Uterus (tissue), 4 donors: ENCODE measurements around the gene DMBX1. TPM values are rescaled to one million over a fixed set of nuclear protein-coding genes. Genes with fewer than 3 reads are reported as not detected.

ENCODE experiments used
- DNase-seq, 2 donors: peaks; one replicate each; pipeline ENCODE4 v3.0.0-alpha.2; 2019 to 2020
- H3K27ac ChIP-seq, 2 donors: fragments of 200-600 bp; sonication (generic); 1 replicate in 1 of 2; 2 replicates in 1 of 2; pipeline ENCODE4 v1.5.1; 2016 to 2018
- H3K27me3 ChIP-seq, 2 donors: fragments of 200-600 bp; sonication (generic); one replicate each; pipeline ENCODE4 v1.5.1; 2018 to 2019; ENCODE audit warnings: control low read depth in 1 of 2
- H3K36me3 ChIP-seq, 2 donors: fragments of 200-600 bp; sonication (generic); one replicate each; pipeline ENCODE4 v1.5.1; 2019; ENCODE audit warnings: control low read depth in 1 of 2
- H3K4me1 ChIP-seq, 2 donors: fragments of 200-600 bp; sonication (generic); one replicate each; pipeline ENCODE4 v1.5.1; 2018 to 2019; ENCODE audit warnings: control low read depth in 1 of 2
- H3K4me3 ChIP-seq, 2 donors: fragments of 200-600 bp; sonication (generic); 1 replicate in 1 of 2; 2 replicates in 1 of 2; pipeline ENCODE4 v1.5.1; 2018 to 2019; ENCODE audit warnings: mild to moderate bottlenecking in 1 of 2
- H3K9me3 ChIP-seq, 2 donors: fragments of 200-600 bp; sonication (generic); one replicate each; pipeline ENCODE4 v1.5.1; 2019; ENCODE audit warnings: control low read depth in 1 of 2
- CTCF ChIP-seq, 4 experiments: fragments of 200-600 bp in 2 of 4; fragments of 450-650 bp in 2 of 4; sonication (generic) in 2 of 4; IDR thresholded peaks; one replicate each; pipeline ENCODE4 v1.5.1; 2016 to 2019; ENCODE audit warnings: antibody characterized with exemption in 4 of 4, mild to moderate bottlenecking in 2 of 4, moderate library complexity in 1 of 4
- POLR2A ChIP-seq, 2 donors: fragments of 450-650 bp; IDR thresholded peaks; one replicate each; pipeline ENCODE4 v1.6.1; 2016; ENCODE audit warnings: antibody characterized with exemption in 2 of 2, mild to moderate bottlenecking in 1 of 2, moderate library complexity in 1 of 2
- intact Hi-C: fragments of 100-400 bp; cut with DNase I; formaldehyde crosslinking; loops from one replicate; pipeline ENCODE4 v1.15.1; 2023; ENCODE audit warnings: low total_unique reads
- total RNA-seq, 4 donors: library from RNA; depleted of rRNA in 3 of 4; stranded (reverse); fragments of >200 nt in 3 of 4; gene quantifications; one replicate each; pipeline versions ENCODE4 v1.1.0 to v1.2.4, GENCODE V29; 2014 to 2023
- donor health status: DM: yes; HTN: yes; CAD: no.

The DMBX1 gene
- total RNA-seq, 4 donors from 2014 or later: 0.07 TPM; not detected in 3

- no peaks in the 10 kb centered on the region for H3K36me3 ChIP-seq
- no peak overlapping the region for H3K27ac ChIP-seq
- H3K27me3 ChIP-seq: no peaks in the 10 kb centered on the region
- H3K9me3 ChIP-seq: no peaks in the 10 kb centered on the region
- H3K4me3 ChIP-seq: no peak overlapping the region
- no peaks in the 10 kb centered on the region for H3K4me1 ChIP-seq
- no peak for DNase-seq
- TF ChIP-seq CTCF (IDR thresholded peaks at IDR 0.05): no peak
- TF ChIP-seq POLR2A (IDR thresholded peaks at IDR 0.05): no peak
- intact Hi-C loops: no loop called here
Measured at GRCh38 chr1:46456411-46456963, 33.1 kb upstream of the DMBX1 start.

- intact Hi-C loops: no loop called here
- H3K27me3 ChIP-seq: no peaks in the 10 kb centered on the region
- TF ChIP-seq POLR2A (IDR thresholded peaks at IDR 0.05) (no peak), CTCF (IDR thresholded peaks at IDR 0.05) (no peak)
- H3K4me3 ChIP-seq: no peak overlapping the region
- no peak for DNase-seq
- H3K9me3 ChIP-seq: no peaks in the 10 kb centered on the region
- H3K4me1 ChIP-seq: no peaks in the 10 kb centered on the region
- H3K36me3 ChIP-seq: no peaks in the 10 kb centered on the region
- H3K27ac ChIP-seq: no peak overlapping the region
Measured at GRCh38 chr1:46457178-46457577, 32.5 kb upstream of the DMBX1 start.

GRCh38 chr1:46458190-46458589 lies 31.4 kb upstream of the DMBX1 start:
- DNase-seq: no peak
- intact Hi-C loops: no loop called here
- no peak for TF ChIP-seq POLR2A (IDR thresholded peaks at IDR 0.05)
- no peak for TF ChIP-seq CTCF (IDR thresholded peaks at IDR 0.05)
- H3K27me3 ChIP-seq: no peaks in the 10 kb centered on the region
- H3K4me3 ChIP-seq: no peak overlapping the region
- no peaks in the 10 kb centered on the region for H3K4me1 ChIP-seq
- no peaks in the 10 kb centered on the region for H3K9me3 ChIP-seq
- H3K27ac ChIP-seq: no peak overlapping the region
- H3K36me3 ChIP-seq: no peaks in the 10 kb centered on the region

GRCh38 chr1:46458846-46459245 lies 30.8 kb upstream of the DMBX1 start:
- TF ChIP-seq CTCF (IDR thresholded peaks at IDR 0.05) (no peak), POLR2A (IDR thresholded peaks at IDR 0.05) (no peak)
- no peaks in the 10 kb centered on the region for H3K36me3 ChIP-seq
- DNase-seq: no peak
- no peak overlapping the region for H3K4me3 ChIP-seq
- intact Hi-C loops: no loop called here
- H3K4me1 ChIP-seq: no peaks in the 10 kb centered on the region
- H3K27me3 ChIP-seq: no peaks in the 10 kb centered on the region
- H3K9me3 ChIP-seq: no peaks in the 10 kb centered on the region
- no peak overlapping the region for H3K27ac ChIP-seq

- no peaks in the 10 kb centered on the region for H3K27me3 ChIP-seq
- H3K4me1 ChIP-seq: no peaks in the 10 kb centered on the region
- intact Hi-C loops: no loop called here
- no peak for DNase-seq
- no peak overlapping the region for H3K27ac ChIP-seq
- H3K4me3 ChIP-seq: no peak overlapping the region
- no peak for TF ChIP-seq CTCF (IDR thresholded peaks at IDR 0.05)
- no peaks in the 10 kb centered on the region for H3K36me3 ChIP-seq
- no peaks in the 10 kb centered on the region for H3K9me3 ChIP-seq
Measured at GRCh38 chr1:46459315-46459714, 30.3 kb upstream of the DMBX1 start.
